Cerebellar nuclear complex (tissue), 1 donor: ENCODE data around the gene TMEM198.

ENCODE experiments used
- DNase-seq, 2 experiments: peaks; one replicate each; lab custom pipeline; 2025; lab: John Stamatoyannopoulos, UW

The TMEM198 gene

DNA sequence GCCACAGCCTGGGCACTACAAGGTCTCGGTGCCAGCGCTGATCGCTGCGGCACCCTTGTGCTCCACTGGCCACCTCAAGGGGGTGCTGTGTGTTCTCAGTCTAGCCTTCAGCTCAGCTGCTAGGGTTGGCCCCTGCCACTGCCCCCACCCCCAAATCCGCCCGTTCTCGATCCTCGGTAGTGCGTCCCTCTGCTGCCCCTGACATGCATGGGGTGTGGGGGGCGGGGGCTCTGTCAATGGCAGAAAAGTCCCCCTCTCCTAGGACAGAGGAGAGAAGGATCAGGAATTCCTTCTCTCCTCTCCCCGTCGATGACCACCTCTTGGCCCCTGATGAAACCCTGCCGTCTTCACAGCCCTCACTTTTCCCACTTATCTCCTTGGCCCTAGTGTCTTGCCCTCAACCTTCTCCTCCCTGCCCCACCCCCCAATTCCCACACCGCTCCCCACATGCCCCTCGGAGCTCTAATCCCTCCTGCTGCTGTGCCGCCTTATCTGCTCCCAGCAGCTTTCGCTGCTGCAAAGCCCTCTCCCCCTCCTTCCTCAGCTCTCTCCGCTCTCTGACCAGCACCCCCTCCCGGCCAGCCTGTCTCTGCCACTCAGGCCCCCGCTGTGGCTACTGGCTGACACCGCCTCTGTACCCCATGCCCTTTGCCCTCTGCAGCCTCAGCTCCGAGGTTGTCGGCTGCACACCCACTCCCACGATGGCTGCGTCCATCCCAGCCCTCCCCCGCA, 33.9 kb upstream of the TMEM198 start:
- DNase-seq: no peak

DNA sequence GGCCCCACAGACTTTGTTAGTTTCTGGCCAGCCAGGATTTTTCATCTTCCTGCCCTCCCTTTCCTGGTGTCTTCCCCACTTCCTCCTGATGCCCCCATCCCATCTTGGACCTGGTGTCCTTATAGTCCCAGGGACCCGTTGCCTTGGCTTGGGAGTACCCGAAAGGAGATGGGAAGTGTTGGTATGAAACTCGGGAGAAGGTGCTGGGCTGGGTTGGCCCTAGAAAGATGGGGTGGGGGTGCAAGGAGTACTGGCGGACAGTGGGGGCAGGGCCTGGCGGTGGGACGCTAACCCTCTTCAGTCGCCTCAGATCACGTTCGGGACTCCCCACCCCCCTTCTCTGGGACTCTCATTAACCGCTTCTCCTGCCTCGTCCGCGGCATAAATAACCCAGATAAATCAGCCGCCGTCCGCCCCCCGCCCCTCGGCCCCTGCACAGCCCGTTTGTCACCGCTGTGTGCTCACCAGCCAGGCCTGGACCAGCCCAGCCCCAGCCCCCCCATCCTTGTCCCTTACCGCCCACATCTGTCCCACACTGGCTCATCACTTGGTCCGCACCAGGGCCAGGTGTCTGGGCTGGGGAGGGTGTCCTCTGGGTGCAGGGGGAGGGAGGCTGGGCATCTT, 33.2 kb upstream of the TMEM198 start:
- DNase-seq: no peak

GRCh38 chr2:219511547-219512325, 32.1 kb upstream of the TMEM198 start:
- no peak for DNase-seq

DNA sequence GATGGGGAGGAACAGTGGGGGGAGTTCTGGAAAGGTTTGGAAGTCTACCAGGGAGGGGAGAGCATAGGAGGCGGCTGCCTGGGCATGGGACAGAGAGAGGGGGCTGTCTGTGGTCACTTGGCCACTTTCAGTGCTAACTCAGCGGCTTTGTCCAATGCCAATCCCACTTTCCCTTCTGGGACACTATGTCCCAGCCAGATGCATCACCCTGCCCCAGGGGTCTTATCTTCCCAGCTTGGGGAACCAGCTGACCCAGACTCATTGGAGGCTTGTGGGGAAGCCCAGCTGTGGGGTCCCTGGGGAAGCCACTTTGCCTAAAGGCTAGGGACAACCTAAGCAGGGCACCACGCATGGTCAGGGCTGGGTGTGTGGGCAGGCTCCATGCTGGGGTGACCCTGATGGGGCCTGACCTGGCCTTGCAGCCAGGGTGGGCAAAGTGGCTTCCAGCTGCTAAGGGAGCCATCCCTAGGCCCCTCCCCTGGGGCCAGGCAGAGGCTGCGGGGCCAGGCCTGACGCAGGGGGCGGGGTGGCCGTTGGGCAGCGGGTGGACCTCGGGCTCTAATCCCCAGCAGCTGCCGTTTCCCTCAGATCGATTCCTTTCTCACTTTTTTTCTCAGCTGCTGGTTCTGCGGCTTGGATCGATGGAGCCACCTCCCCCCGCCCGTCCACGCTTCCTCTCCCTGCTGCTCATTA, 31.2 kb upstream of the TMEM198 start:
- DNase-seq: no peak

DNA sequence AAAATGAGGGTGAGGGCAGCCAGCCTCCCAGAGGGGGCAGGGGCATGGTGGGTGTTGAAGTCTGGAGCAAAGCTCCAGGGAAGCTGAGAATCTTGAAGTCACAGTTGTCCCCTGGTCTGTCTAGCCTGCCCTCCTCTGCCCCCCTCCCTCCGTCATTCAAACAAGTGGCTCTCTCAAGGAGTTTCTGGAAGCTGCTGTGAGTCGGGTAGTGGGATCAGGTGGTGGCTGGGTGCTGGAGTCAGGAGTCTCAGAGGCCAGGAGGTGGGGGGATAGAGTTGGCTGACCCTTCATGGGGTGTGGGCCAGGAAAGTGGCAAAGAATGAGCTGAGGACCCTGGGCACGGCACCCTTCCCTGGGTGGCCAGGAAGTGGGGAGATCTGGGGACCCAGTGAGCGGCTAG, 30.0 kb upstream of the TMEM198 start:
- no peak for DNase-seq

GRCh38 chr2:219514196-219514761, 29.5 kb upstream of the TMEM198 start, which contains the start of gene ASIC4:
Gene ASIC4 (plus strand): TSS chr2:219514482. CDS start chr2:219514725, 243 bp downstream.
- DNase-seq: no peak

GRCh38 chr2:219514836-219515235, 29.0 kb upstream of the TMEM198 start:
- DNase-seq: no peak

DNA sequence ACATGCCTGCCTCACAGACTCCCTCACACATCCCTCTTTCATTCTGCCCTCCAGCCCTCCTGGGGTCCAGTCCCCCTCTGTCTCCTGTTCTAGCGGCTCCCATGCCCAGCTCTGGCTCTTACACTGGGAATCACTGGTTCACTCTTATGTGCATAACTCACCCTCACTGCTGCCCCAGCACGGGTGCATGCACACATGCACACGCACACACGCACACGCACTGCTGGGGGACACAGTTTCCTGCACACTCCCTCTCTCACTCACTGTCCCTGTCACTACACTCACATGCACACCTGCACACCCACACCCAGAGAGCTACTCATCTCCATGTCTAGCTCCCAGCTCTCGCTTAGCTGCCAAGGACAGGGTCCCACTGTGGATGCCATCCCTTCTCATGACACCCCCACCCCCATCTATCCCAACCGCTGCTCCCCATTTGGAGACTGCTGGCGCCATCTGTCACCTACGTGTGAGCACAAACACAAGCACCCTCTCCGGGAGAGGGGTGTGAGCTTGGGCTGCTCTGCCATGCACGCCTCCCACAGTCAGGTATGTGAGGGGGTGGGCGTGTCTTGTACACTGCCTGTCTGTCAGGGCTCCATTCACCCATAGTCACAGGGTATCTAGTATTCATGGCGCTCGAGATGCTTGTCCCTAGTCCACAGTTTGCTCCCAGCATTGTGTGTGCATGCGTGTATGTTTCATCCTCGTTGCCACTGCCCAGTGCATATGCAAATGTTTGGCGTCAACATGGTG, 27.8 kb upstream of the TMEM198 start:
- DNase-seq: no peak

- no peak for DNase-seq
Observed at GRCh38 chr2:219516888-219517287, 26.9 kb upstream of the TMEM198 start.

DNA sequence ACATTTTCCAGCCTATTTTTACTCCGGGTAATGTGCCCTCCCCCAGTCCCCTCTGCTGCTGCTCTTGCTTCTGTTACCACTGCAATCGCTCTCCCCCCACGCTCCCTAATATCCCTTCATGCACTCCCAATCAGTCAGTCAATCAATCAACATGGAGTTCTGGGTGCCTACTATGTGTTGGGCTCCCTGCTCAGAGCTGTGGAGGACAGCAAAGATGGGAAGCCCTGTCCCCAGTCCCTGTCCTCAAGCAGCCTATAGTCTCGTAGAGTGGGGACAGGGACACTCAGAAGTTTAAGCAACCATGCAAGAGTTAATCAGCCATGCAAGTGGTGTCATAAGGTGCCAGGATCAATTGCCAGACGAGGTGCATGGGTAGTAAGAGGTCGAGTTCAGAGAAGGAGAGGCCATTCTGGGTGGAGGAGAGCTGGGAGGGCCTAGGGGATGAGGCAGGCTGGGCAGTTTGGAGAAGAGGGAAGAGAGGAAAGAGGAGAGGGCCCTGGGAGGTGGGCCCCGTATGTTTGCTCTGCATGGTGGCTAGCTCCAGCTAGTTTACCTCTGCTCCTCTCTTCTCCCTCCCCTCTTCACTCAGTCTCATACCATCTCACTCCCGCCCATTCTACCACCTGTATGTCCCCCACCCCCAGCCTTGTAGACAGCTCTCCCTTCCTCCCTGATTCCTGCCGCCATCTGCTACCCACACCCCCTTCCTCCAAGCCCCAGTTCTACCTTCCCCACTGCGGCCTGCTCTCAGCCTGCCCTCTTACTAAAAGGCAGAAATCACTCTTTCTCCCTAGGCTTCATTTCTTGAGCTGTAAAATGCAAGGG, 25.7 kb upstream of the TMEM198 start:
- DNase-seq: no peak

DNA sequence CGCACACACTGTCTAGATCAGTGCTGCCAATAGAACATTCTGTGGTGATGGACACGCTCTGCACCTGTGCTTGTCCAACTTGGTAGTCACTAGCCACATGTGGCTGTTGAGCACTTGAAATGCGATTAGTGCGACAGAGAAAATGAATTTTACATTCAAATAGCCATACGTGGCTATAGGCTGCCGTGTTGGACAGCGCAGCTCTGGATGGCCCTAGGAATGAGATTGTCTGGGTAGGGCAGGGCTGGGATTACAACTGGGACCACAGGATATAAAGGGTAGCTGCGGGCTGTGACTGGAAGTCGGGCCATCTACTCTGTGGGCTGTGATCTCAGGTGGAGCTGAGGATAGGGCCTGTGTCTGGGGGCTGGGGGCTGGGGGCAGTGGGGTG, 24.3 kb upstream of the TMEM198 start:
- DNase-seq: no peak

DNA sequence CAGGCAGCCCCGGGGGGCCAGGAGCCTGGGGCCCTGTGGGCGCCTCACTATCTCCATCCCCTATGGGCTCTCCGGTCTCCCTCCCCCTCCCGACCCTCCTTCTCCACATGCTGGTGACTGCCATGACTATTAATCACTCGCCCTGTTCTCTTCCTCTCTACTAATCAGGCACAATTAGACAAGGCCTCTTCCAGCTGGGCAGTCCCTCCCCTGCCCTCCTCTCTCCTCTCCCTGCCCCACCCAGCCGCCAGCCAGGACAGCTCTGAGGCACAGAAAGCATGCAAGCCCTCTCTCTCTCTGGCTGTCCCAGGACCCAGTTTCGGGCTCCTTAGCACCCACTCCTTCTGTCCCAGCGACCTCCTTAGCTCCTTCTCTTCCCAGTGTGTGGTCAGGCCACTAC, 23.7 kb upstream of the TMEM198 start:
- DNase-seq: no peak

DNA sequence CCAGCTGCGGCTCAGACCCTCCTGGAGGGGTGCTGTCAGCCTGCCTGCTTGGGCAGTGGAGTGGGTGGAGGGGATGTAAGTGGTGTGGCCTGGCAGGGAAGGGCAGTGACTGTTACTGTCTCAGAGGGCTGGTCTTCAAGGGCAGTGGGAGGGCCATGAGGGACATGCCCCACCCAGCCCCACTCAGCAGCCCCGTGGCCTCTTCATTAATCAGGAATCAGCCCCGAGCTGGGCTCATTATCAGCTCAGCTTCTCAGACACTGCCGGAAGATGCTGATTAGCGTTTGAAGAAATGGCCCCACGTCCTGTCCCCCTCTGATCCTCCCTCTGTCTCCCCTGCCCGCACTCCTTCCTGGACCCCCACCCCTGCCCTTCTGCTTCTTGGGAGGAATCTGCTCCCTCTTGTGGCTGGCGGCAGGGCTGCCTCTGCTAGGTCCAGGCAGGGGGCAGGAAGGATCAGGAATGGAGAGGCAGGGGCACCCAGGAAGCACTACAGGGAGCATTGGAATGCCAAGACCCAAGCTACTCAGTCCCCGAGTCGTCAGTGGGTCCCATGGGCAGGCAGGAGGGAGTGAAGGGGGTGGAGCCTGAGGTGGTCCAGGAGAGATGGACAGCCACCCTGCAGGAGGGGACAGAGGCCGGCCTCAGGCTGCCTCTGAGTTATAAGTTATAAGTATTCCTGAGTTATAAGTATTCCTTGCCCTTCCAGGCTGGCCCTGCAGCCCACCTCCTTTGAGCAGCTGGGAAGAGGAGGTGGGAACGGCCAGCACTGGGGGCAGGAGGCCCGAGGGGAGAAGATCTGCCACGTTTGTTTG, 22.6 kb upstream of the TMEM198 start:
- no peak for DNase-seq

DNA sequence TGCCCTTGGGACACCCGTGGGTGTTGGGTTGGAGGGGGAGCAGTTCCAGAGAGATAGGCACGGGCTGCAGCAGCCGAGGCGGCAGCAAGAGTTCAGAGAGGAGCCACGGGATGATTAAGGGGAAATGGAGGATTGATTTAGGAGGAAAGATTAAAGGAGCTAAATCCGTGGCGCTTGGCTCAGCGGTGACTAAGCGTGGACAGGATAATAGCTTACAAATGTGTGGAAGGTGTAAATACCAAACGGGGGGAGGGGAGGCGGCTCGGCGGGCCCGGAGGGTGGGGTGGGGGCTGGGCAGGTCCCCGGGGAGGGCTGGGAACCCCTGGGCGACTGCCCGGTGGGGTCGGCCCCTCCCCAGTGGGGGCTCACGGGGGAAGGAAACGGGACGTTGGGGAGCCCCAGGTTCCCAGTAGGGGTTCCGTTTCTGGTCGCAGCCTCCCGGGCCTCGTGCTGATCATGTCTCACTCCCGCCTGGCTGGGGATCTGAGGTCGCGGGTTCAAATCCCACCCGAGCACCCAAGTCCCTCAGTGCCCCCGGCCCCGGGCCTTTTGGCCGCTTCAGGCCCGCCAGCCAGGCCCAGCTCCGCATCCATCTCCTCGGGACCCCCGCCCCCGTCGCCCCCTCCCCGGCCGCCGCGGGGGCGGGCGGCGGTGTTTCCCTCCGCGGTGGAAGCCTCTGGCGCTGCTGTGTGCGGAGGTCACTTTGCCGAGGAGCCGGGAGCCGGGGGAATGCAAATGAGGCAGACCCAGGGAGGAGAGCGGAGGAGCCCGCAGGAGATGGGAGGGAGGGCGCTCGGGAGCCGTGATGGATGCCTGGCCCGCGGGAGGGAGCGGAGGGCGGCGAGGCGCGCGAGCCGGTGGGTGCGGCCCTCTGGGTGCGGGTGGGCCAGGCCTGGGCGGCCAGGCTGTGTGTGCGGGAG, 21.5 kb upstream of the TMEM198 start:
- no peak for DNase-seq

GRCh38 chr2:219523031-219523671, 20.7 kb upstream of the TMEM198 start:
- no peak for DNase-seq

- DNase-seq: no peak
Observed at GRCh38 chr2:219524817-219525216, 19.0 kb upstream of the TMEM198 start.

GRCh38 chr2:219525533-219526232, 18.1 kb upstream of the TMEM198 start:
- no peak for DNase-seq
